ENCODE measurements around the gene GPX4. TPM values are rescaled to one million over a fixed set of nuclear protein-coding genes. Genes with fewer than 3 reads are reported as not detected.

The GPX4 gene
- total and polyA plus RNA-seq, 2 donors (not counting 3 experiments of a cell fraction or from before 2014, with no cell fraction given), result 469 to 1,136 TPM

GRCh38 chr19:1136621-1137317, 33.0 kb downstream of the GPX4 start:
- DNase-seq (ENCODE audit: low read depth, low spot score), result no peak
- FAIRE-seq, result no peak
- H3K27me3 ChIP-seq (ENCODE audit: control insufficient read depth in 2 of 2, insufficient read depth in 2 of 2, low read length in 2 of 2), result no peaks in the 10 kb centered on the region
- dilution Hi-C loops (cut with MboI; ENCODE audit: extremely low pct_ligation_motif_present, low sequenced_read_pairs), result no loop called here
- no peak overlapping the region for H3K27ac ChIP-seq (ENCODE audit: insufficient read depth, low read depth, low read length)
- POLR2A ChIA-PET, result no interaction called here
- BruUV-seq (replicated peaks), result no TSS peak
- no peak overlapping the region for H3K4me3 ChIP-seq (replicated peaks in 1 of 3; ENCODE audit: insufficient read depth in 1 of 3, low read depth in 1 of 3, low read length in 3 of 3)
- no peaks in the 10 kb centered on the region for H3K9me1 ChIP-seq (replicated peaks; ENCODE audit: control insufficient read depth, extremely low read depth, insufficient read depth, low read length)
- no peak overlapping the region for H3K9ac ChIP-seq (replicated peaks; ENCODE audit: extremely low read depth, insufficient read depth, low read length)
- TF ChIP-seq MAX (IDR thresholded peaks at IDR 0.05; ENCODE audit: insufficient read depth, insufficient read length) (no peak), EZH2 (IDR thresholded peaks at IDR 0.05; ENCODE audit: borderline replicate concordance, low read depth, low read length, severe bottlenecking) (no peak), FOS (IDR thresholded peaks at IDR 0.05; ENCODE audit: borderline replicate concordance, insufficient read depth, low read length) (no peak), CTCF (IDR thresholded peaks at IDR 0.05; ENCODE audit: extremely low read depth in 1 of 2, insufficient read depth in 1 of 2, low read depth in 1 of 2, low read length in 2 of 2) (no peak), POLR2A (IDR thresholded peaks at IDR 0.05; ENCODE audit: low read depth, low read length) (no peak), JUN (IDR thresholded peaks at IDR 0.05; ENCODE audit: borderline replicate concordance, insufficient read depth, insufficient read length, low read depth) (no peak), GATA2 (IDR thresholded peaks at IDR 0.05; ENCODE audit: insufficient read depth, insufficient read length, low read depth, low read length) (no peak)
- no peaks in the 10 kb centered on the region for H4K20me1 ChIP-seq (replicated peaks; ENCODE audit: control insufficient read depth, extremely low read depth, insufficient read depth, low read length)
- peaks cover 9% of the 10 kb centered on the region for H3K4me1 ChIP-seq (ENCODE audit: control insufficient read depth, extremely low read depth, insufficient read depth, low read length)
- peaks cover 8% of the 10 kb centered on the region for H3K79me2 ChIP-seq (ENCODE audit: control insufficient read depth, insufficient read depth, low read length)
- CTCF ChIA-PET, result no interaction called here
- H3K36me3 ChIP-seq (ENCODE audit: control insufficient read depth in 2 of 2, extremely low read depth in 1 of 2, insufficient read depth in 2 of 2, low read length in 2 of 2), result no peaks in the 10 kb centered on the region
- no peak overlapping the region for H2AFZ ChIP-seq (ENCODE audit: low read depth, low read length)
- H3K9me3 ChIP-seq (replicated peaks; ENCODE audit: control insufficient read depth, insufficient read depth, low read length), result no peaks in the 10 kb centered on the region
- no peak overlapping the region for H3K4me2 ChIP-seq (ENCODE audit: insufficient read depth, low read length)
- intact Hi-C loops (cut with micrococcal nuclease), result no loop called here

Measured in endothelial cell of umbilical vein (primary cell).